Skeletal muscle tissue (tissue), 4 donors: ENCODE results near the gene CYP27A1. TPM values are rescaled to one million over a fixed set of nuclear protein-coding genes. Genes with fewer than 3 reads are reported as not detected.
"Not testable (repeated sequence)": the region's sequence is repeated elsewhere in the genome, so short reads cannot be mapped to it uniquely, and the experiment has no call there.

Source experiments
- H3K27ac ChIP-seq: one replicate; pipeline ENCODE4 v1.7.0; 2013; ENCODE audit warnings: mild to moderate bottlenecking, low read depth, low read length, inconsistent platforms
- H3K27me3 ChIP-seq, 3 donors: one replicate each; pipeline ENCODE4 v1.7.0; 2013; ENCODE audit warnings: low read length in 3 of 3; ENCODE audit not compliant: control insufficient read depth in 3 of 3, insufficient read depth in 3 of 3
- H3K36me3 ChIP-seq, 3 donors: one replicate each; pipeline ENCODE4 v1.7.0; 2013; ENCODE audit warnings: low read length in 3 of 3; ENCODE audit not compliant: control insufficient read depth in 3 of 3, insufficient read depth in 3 of 3
- H3K4me1 ChIP-seq, 3 donors: one replicate each; pipeline ENCODE4 v1.7.0; 2013; ENCODE audit warnings: low read length in 3 of 3, mild to moderate bottlenecking in 3 of 3; ENCODE audit not compliant: control insufficient read depth in 3 of 3, insufficient read depth in 3 of 3
- H3K4me3 ChIP-seq, 3 donors: one replicate each; pipeline ENCODE4 v1.7.0; 2013; ENCODE audit warnings: low read length in 3 of 3
- H3K9ac ChIP-seq, 3 donors: one replicate each; pipeline ENCODE4 v1.7.0; 2013; ENCODE audit warnings: low read length in 3 of 3, mild to moderate bottlenecking in 3 of 3, moderate library complexity in 2 of 3, low read depth in 1 of 3
- H3K9me3 ChIP-seq, 3 donors: one replicate each; pipeline ENCODE4 v1.7.0; 2013; ENCODE audit warnings: low read length in 3 of 3; ENCODE audit not compliant: control insufficient read depth in 3 of 3
- total RNA-seq: library from RNA; depleted of rRNA; stranded (reverse); fragments of >200 nt; gene quantifications from one replicate; pipeline ENCODE4 v1.2.3, GENCODE V29; 2014
- donor health status: Osteomylitis.

The CYP27A1 gene
- total RNA-seq, 1 donor from 2014 or later: 17.7 TPM

GRCh38 chr2:218837495-218837894, 55.5 kb downstream of the CYP27A1 start:
- Histone ChIP-seq H3K9ac (no peak overlapping the region), H3K4me3 (no peak overlapping the region), H3K9me3 (peaks cover 0 to 4% (median 0%) of the 10 kb centered on the region in 3 donors), H3K36me3 (no peaks in the 10 kb centered on the region), H3K4me1 (peaks cover 19 to 32% (median 21%) of the 10 kb centered on the region in 3 donors), H3K27me3 (no peaks in the 10 kb centered on the region), H3K27ac (no peak overlapping the region)

- H3K4me1 ChIP-seq: peaks cover 4 to 14% (median 5%) of the 10 kb centered on the region in 3 donors
- H3K27me3 ChIP-seq: no peaks in the 10 kb centered on the region
- H3K36me3 ChIP-seq: no peaks in the 10 kb centered on the region
- peaks cover 0 to 4% (median 0%) of the 10 kb centered on the region in 3 donors for H3K9me3 ChIP-seq
- no peak overlapping the region for H3K27ac ChIP-seq
- H3K9ac ChIP-seq: no peak overlapping the region
- no peak overlapping the region for H3K4me3 ChIP-seq
Measured at GRCh38 chr2:218839430-218839829, 57.5 kb downstream of the CYP27A1 start.

- H3K27ac ChIP-seq: no peak overlapping the region
- H3K36me3 ChIP-seq: no peaks in the 10 kb centered on the region
- no peaks in the 10 kb centered on the region for H3K27me3 ChIP-seq
- H3K4me3 ChIP-seq: no peak overlapping the region
- peaks cover 0 to 9% (median under 1%) of the 10 kb centered on the region in 3 donors for H3K4me1 ChIP-seq
- peaks cover 0 to 4% (median 0%) of the 10 kb centered on the region in 3 donors for H3K9me3 ChIP-seq
- no peak overlapping the region for H3K9ac ChIP-seq
Measured at GRCh38 chr2:218839888-218840287, 57.9 kb downstream of the CYP27A1 start.

GRCh38 chr2:218844334-218844733, 62.4 kb downstream of the CYP27A1 start:
- not testable (repeated sequence) for H3K36me3 ChIP-seq, H3K27ac ChIP-seq

GRCh38 chr2:218846963-218847362, 65.0 kb downstream of the CYP27A1 start:
- not testable (repeated sequence) for H3K27ac ChIP-seq, H3K9ac ChIP-seq, H3K9me3 ChIP-seq, H3K4me1 ChIP-seq, H3K36me3 ChIP-seq, H3K4me3 ChIP-seq
- peaks cover 3 to 12% (median 7%) of the 10 kb centered on the region in 3 donors for H3K27me3 ChIP-seq

More at GRCh38 chr2:218844334-218844733, 62.4 kb downstream of the CYP27A1 start:
- H3K9ac ChIP-seq, H3K9me3 ChIP-seq, H3K27me3 ChIP-seq, H3K4me1 ChIP-seq, H3K4me3 ChIP-seq: not testable (repeated sequence)

- Histone ChIP-seq H3K4me3 (no peak overlapping the region), H3K27me3 (peaks cover 3 to 16% (median 12%) of the 10 kb centered on the region in 3 donors), H3K36me3 (no peaks in the 10 kb centered on the region), H3K9me3 (no peaks in the 10 kb centered on the region), H3K9ac (no peak overlapping the region), H3K4me1 (peaks cover 3 to 9% (median 4%) of the 10 kb centered on the region in 3 donors), H3K27ac (no peak overlapping the region)
Measured at GRCh38 chr2:218849721-218850120, 67.8 kb downstream of the CYP27A1 start.

GRCh38 chr2:218850796-218851195, 68.8 kb downstream of the CYP27A1 start:
- H3K27me3 ChIP-seq: peaks cover 3 to 21% (median 12%) of the 10 kb centered on the region in 3 donors

GRCh38 chr2:218851286-218851685, 69.3 kb downstream of the CYP27A1 start:
- Histone ChIP-seq H3K4me3 (no peak overlapping the region), H3K4me1 (peaks cover 3 to 11% (median 4%) of the 10 kb centered on the region in 3 donors), H3K27ac (no peak overlapping the region), H3K27me3 (peaks cover 6 to 26% (median 12%) of the 10 kb centered on the region in 3 donors), H3K9ac (no peak overlapping the region), H3K36me3 (no peaks in the 10 kb centered on the region), H3K9me3 (no peaks in the 10 kb centered on the region)

More at GRCh38 chr2:218850796-218851195, 68.8 kb downstream of the CYP27A1 start:
- Histone ChIP-seq H3K27ac (no peak overlapping the region), H3K36me3 (no peaks in the 10 kb centered on the region), H3K9me3 (no peaks in the 10 kb centered on the region), H3K4me3 (no peak overlapping the region), H3K9ac (no peak overlapping the region), H3K4me1 (peaks cover 3 to 11% (median 4%) of the 10 kb centered on the region in 3 donors)

- no peak overlapping the region for H3K27ac ChIP-seq
- no peak overlapping the region for H3K4me3 ChIP-seq
- H3K4me1 ChIP-seq: peaks cover 3 to 9% (median 4%) of the 10 kb centered on the region in 3 donors
- no peaks in the 10 kb centered on the region for H3K9me3 ChIP-seq
- H3K27me3 ChIP-seq: peaks cover 8 to 33% (median 15%) of the 10 kb centered on the region in 3 donors
- no peaks in the 10 kb centered on the region for H3K36me3 ChIP-seq
- no peak overlapping the region for H3K9ac ChIP-seq
Measured at GRCh38 chr2:218852911-218853667, 71.1 kb downstream of the CYP27A1 start.

GRCh38 chr2:218853766-218854165, 71.8 kb downstream of the CYP27A1 start:
- Histone ChIP-seq H3K27me3 (peaks cover 13 to 36% (median 18%) of the 10 kb centered on the region in 3 donors), H3K4me1 (peaks cover 3 to 9% (median 4%) of the 10 kb centered on the region in 3 donors), H3K4me3 (no peak overlapping the region)

More at GRCh38 chr2:218853766-218854165, 71.8 kb downstream of the CYP27A1 start:
- Histone ChIP-seq H3K9ac (no peak overlapping the region), H3K27ac (no peak overlapping the region), H3K9me3 (no peaks in the 10 kb centered on the region), H3K36me3 (no peaks in the 10 kb centered on the region)
